OCI-LY3 (cell line): Measurements from ENCODE around the gene PABPC1L.

ENCODE experiments used
- CTCF ChIP-seq: fragments of 200-600, 300-600 bp; sonication (generic); IDR thresholded peaks from 2 replicates; pipeline ENCODE4 v1.5.1; 2014; ENCODE audit warnings: antibody characterized with exemption, low read length, low read depth
- EZH2phosphoT487 ChIP-seq: fragments of 200-600 bp; shearing (Covaris generic); IDR thresholded peaks from 2 replicates; pipeline ENCODE4 v1.6.1; 2018; ENCODE audit warnings: antibody characterized with exemption, mixed run types, low read depth

GRCh38 chr20:44969300-44969894 lies 59.5 kb downstream of the PABPC1L start:
- no peak for TF ChIP-seq CTCF
- TF ChIP-seq EZH2phosphoT487 = no peak
